ENCODE measurements around the gene PTPN1.
"Not testable (repeated sequence)": the region's sequence is repeated elsewhere in the genome, so short reads cannot be mapped to it uniquely, and the experiment has no call there.

PTPN1 gene

DNA sequence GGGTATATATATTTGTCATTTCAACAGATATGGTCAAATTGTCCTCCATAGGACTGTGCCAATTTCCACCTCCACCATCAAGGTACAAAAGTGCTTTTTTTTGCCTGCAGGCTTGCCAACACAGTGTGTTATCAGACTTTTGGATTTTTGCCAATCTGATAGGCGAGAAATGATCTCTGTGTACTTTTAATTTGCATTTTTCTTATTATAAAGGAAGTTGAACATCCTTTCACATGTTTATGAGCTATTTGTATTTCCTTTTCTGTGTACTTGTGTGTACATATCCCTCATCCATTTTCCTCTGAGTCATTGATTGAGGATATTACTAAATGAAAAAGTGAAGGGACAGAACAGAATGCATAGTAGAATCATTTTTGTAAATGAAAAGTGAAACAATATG, 39.0 kb upstream of the PTPN1 start:
- in situ Hi-C loops (cut with MboI; ENCODE audit: low pct_unique_long_range_greater_than_20kb, low sequenced_read_pairs, unreplicated experiment): loop anchor here (5.0 kb wide), 1 partner anchor 101 kb away; no protein-coding TSS in a partner anchor
- DNase-seq (ENCODE audit: low spot score): no peak
- TF ChIP-seq, protein P1, sequence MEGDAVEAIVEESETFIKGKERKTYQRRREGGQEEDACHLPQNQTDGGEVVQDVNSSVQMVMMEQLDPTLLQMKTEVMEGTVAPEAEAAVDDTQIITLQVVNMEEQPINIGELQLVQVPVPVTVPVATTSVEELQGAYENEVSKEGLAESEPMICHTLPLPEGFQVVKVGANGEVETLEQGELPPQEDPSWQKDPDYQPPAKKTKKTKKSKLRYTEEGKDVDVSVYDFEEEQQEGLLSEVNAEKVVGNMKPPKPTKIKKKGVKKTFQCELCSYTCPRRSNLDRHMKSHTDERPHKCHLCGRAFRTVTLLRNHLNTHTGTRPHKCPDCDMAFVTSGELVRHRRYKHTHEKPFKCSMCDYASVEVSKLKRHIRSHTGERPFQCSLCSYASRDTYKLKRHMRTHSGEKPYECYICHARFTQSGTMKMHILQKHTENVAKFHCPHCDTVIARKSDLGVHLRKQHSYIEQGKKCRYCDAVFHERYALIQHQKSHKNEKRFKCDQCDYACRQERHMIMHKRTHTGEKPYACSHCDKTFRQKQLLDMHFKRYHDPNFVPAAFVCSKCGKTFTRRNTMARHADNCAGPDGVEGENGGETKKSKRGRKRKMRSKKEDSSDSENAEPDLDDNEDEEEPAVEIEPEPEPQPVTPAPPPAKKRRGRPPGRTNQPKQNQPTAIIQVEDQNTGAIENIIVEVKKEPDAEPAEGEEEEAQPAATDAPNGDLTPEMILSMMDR (IDR thresholded peaks at IDR 0.05; ENCODE audit: extremely low read depth, insufficient read depth, missing control alignments): no peak

- TF ChIP-seq, protein P1 (IDR thresholded peaks at IDR 0.05; ENCODE audit: extremely low read depth, insufficient read depth, missing control alignments): no peak
- in situ Hi-C loops (cut with MboI; ENCODE audit: low pct_unique_long_range_greater_than_20kb, low sequenced_read_pairs, unreplicated experiment): loop anchor here (5.0 kb wide), 1 partner anchor 99 kb away; no protein-coding TSS in a partner anchor
- no peak for DNase-seq (ENCODE audit: low spot score)
These were observed 37.2 kb upstream of the PTPN1 start for GRCh38 chr20:50472693-50473664.

DNA sequence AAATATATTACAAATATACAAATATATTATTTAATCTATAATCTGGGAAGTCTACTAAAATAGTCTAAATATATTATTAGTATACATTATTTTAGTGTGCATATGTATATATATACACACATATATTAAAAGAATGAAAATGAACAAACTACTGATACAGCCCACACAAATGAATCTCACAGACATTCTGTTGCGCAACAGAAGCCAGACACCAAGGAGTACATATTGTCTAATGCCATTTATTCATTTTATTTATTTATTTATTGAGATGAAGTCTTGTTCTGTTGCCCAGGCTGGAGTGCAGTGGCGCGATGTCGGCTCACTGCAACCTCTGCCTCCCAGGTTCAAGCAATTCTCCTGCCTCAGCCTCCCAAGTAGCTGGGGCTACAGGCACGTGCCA, 35.8 kb upstream of the PTPN1 start:
- not testable (repeated sequence) for DNase-seq (ENCODE audit: low spot score)
- in situ Hi-C loops (cut with MboI; ENCODE audit: low pct_unique_long_range_greater_than_20kb, low sequenced_read_pairs, unreplicated experiment): loop anchor here (5.0 kb wide), 1 partner anchor 98 kb away; no protein-coding TSS in a partner anchor

DNA sequence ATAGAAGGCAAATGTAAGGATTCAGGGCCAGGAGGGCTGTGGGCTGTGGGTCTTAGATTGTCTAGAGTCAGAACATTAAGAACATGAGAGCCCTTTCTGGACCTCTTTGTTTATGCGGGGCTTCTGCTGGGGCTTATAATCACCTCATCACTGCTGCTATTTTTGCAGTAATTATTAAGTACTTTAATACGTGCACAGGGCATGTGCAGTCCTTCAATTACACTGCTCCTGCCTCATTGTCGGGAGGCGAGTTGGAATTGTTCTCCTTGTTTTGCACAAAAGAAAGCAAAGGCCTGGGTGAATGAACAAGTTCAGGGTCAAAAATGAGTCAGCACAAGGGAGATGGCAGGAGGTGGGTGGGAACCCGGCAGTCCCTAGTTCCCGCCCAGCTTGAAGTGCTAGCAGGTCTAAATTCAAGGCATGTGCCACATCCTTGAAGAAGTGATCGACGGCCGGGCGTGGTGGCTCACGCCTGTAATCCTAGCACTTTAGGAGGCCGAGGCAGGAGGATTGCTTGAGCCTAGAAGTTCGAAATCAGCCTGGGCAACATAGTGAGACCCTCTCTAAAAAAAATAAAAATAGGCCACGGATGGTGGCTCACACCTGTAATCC, 34.4 kb upstream of the PTPN1 start:
- no peak for DNase-seq (ENCODE audit: low spot score)
- in situ Hi-C loops (cut with MboI; ENCODE audit: low pct_unique_long_range_greater_than_20kb, low sequenced_read_pairs, unreplicated experiment): no loop called here
- TF ChIP-seq, protein P1 (IDR thresholded peaks at IDR 0.05; ENCODE audit: extremely low read depth, insufficient read depth, missing control alignments): no peak

- no peak for DNase-seq (ENCODE audit: low spot score)
- TF ChIP-seq, protein P1 (IDR thresholded peaks at IDR 0.05; ENCODE audit: extremely low read depth, insufficient read depth, missing control alignments): no peak
- in situ Hi-C loops (cut with MboI; ENCODE audit: low pct_unique_long_range_greater_than_20kb, low sequenced_read_pairs, unreplicated experiment): no loop called here
These were observed 32.8 kb upstream of the PTPN1 start for GRCh38 chr20:50477239-50477872.

DNA sequence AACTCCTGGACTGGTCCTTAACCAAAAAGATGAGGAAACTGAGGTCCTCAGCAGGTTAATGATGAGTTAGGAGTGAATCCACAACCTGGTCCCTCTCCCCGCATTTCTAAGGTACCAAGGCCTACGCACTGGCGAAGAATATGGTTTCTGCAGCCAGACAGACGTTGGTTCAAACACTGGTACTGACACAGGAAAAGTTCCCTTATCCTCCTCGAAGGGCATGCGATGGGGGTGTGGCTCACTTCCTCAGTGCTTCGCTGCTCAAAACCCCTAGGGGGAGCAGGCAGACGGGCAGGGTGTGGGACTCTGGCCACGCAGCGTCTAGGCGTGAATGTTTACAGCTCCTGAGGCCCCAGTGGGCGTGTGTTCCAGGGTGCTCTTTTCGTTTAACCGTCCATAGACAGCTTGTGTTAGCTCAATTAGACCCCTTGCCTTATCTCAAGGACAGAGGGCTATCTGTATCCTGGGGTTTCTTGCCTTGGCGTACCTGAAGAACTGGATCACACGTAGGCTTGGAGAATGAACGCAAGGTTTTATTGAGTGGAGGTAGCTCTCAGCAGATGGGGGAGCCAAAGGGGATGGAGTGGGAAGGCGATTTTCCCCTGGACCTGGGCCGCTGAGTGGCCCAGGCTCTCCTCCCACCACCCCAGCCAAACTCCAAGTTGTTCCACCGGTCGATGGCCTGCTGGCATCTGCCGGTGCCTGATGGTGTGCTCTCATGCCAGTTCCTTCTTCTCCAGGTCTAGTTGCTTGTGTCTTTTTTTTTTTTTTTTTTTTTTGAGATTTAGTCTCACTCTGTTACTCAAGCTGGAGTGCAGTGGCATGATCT, 31.8 kb upstream of the PTPN1 start:
- TF ChIP-seq, protein P1 (IDR thresholded peaks at IDR 0.05; ENCODE audit: extremely low read depth, insufficient read depth, missing control alignments): peak; percentile 79
- peak; percentile 50 for DNase-seq (ENCODE audit: low spot score)
- in situ Hi-C loops (cut with MboI; ENCODE audit: low pct_unique_long_range_greater_than_20kb, low sequenced_read_pairs, unreplicated experiment): no loop called here
